PC-3 (cell line): Measurements from ENCODE around the gene FRAT1.

Experiments
- CTCF ChIP-seq: fragments of 300-600 bp; sonication (generic); conservative IDR thresholded peaks from 2 replicates; pipeline ENCODE4 v1.5.1; 2017; ENCODE audit warnings: antibody characterized with exemption, low read depth, mild to moderate bottlenecking, low read length
- EZH2phosphoT487 ChIP-seq: fragments of 300-600 bp; sonication (generic); IDR thresholded peaks from 2 replicates; pipeline ENCODE4 v1.6.1; 2018; ENCODE audit warnings: mild to moderate bottlenecking, antibody characterized with exemption, low read length, borderline replicate concordance

DNA sequence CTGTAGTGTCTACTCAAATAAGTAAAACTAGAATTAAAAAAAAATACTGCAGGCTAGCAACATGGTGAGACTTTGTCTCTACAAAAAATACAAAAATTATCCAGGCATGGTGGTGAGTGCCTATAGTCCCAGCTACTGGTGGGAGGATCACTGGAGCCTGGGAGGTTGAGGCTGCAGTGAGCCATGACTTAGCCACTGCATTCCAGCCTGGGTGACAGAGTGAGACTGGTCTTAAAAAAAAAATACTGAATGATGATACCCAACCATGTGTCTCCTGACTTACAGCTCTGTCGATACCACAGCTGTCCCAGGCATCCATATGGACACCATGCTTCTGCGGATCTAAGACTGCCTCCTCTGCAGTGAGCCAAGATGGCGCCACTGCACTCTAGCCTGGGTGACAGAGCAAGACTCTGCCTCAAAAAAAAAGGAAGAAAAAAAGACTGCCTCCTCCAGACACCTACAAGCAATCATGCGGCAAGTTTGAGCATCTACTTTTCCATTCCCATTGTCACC is 7.9 kb upstream of the FRAT1 start:
- TF ChIP-seq CTCF (no peak), EZH2phosphoT487 (no peak)
